ES-I3 (cell line): ENCODE data around the gene ITGB1BP1.

Experiments
- H3K36me3 ChIP-seq: 2 replicates; pipeline ENCODE4 v1.6.1; 2013; ENCODE audit warnings: mild to moderate bottlenecking, low read length, control low read depth, moderate library complexity; ENCODE audit not compliant: insufficient read depth
- H3K4me1 ChIP-seq: 2 replicates; pipeline ENCODE4 v1.6.1; 2013; ENCODE audit warnings: mild to moderate bottlenecking, control low read depth, low read length; ENCODE audit not compliant: insufficient read depth
- H3K9ac ChIP-seq: 2 replicates; pipeline ENCODE4 v1.6.1; 2013; ENCODE audit warnings: low read depth, mild to moderate bottlenecking, low read length, moderate library complexity
- H3K9me3 ChIP-seq: 2 replicates; pipeline ENCODE4 v1.6.1; 2013; ENCODE audit warnings: mild to moderate bottlenecking, low read length, moderate library complexity; ENCODE audit not compliant: control insufficient read depth, insufficient read depth

The ITGB1BP1 gene

GRCh38 chr2:9423100-9423921, at the start of gene ITGB1BP1, which contains the start of gene CPSF3:
Gene ITGB1BP1, minus strand, starts transcription at chr2:9423528. Its CDS starts 4,831 bp downstream, at chr2:9418697.
Gene CPSF3, plus strand, starts transcription at chr2:9423654. Its CDS starts 120 bp downstream, at chr2:9423774.
- Histone ChIP-seq H3K9ac (peak within 1 kb of the TSS; percentile 100), H3K36me3 (no peaks in the 10 kb centered on the region), H3K9me3 (no peaks in the 10 kb centered on the region), H3K4me1 (no peaks in the 10 kb centered on the region; the same call in 1 of the 2 replicates)

GRCh38 chr2:9472511-9472910, 49.2 kb upstream of the ITGB1BP1 start:
- Histone ChIP-seq H3K9ac (no peak overlapping the region), H3K9me3 (no peaks in the 10 kb centered on the region; the same call in 1 of the 2 replicates), H3K36me3 (no peaks in the 10 kb centered on the region; the same call in 1 of the 2 replicates), H3K4me1 (no peaks in the 10 kb centered on the region)

GRCh38 chr2:9471206-9471605, 47.9 kb upstream of the ITGB1BP1 start:
- no peaks in the 10 kb centered on the region for H3K4me1 ChIP-seq
- H3K36me3 ChIP-seq = no peaks in the 10 kb centered on the region; the same call in 1 of the 2 replicates
- H3K9ac ChIP-seq = no peak overlapping the region
- no peaks in the 10 kb centered on the region for H3K9me3 ChIP-seq

- Histone ChIP-seq H3K4me1 (no peaks in the 10 kb centered on the region), H3K9ac (no peak overlapping the region), H3K9me3 (no peaks in the 10 kb centered on the region), H3K36me3 (peaks cover 2% of the 10 kb centered on the region; the same call in 1 of the 2 replicates)
These were observed 44.4 kb upstream of the ITGB1BP1 start for GRCh38 chr2:9467687-9468086.

- Histone ChIP-seq H3K9me3 (no peaks in the 10 kb centered on the region), H3K9ac (no peak overlapping the region), H3K4me1 (no peaks in the 10 kb centered on the region), H3K36me3 (peaks cover 3% of the 10 kb centered on the region; the same call in 1 of the 2 replicates)
These were observed 42.9 kb upstream of the ITGB1BP1 start for GRCh38 chr2:9466147-9466683.

- Histone ChIP-seq H3K4me1 (no peaks in the 10 kb centered on the region), H3K36me3 (peaks cover 6% of the 10 kb centered on the region; the same call in 1 of the 2 replicates), H3K9me3 (no peaks in the 10 kb centered on the region), H3K9ac (no peak overlapping the region)
These were observed 41.8 kb upstream of the ITGB1BP1 start for GRCh38 chr2:9465170-9465569.

- Histone ChIP-seq H3K36me3 (peaks cover 6% of the 10 kb centered on the region; the same call in 1 of the 2 replicates), H3K4me1 (no peaks in the 10 kb centered on the region), H3K9me3 (no peaks in the 10 kb centered on the region), H3K9ac (no peak overlapping the region)
These were observed 40.3 kb upstream of the ITGB1BP1 start for GRCh38 chr2:9463698-9464034.

- no peaks in the 10 kb centered on the region for H3K9me3 ChIP-seq
- no peaks in the 10 kb centered on the region for H3K4me1 ChIP-seq
- peaks cover 6% of the 10 kb centered on the region for H3K36me3 ChIP-seq
- H3K9ac ChIP-seq = no peak overlapping the region
These were observed 39.8 kb upstream of the ITGB1BP1 start for GRCh38 chr2:9462886-9463697.

GRCh38 chr2:9462313-9462712, 39.0 kb upstream of the ITGB1BP1 start:
- no peaks in the 10 kb centered on the region for H3K4me1 ChIP-seq
- H3K9ac ChIP-seq = no peak overlapping the region
- no peaks in the 10 kb centered on the region for H3K9me3 ChIP-seq
- H3K36me3 ChIP-seq = peaks cover 6% of the 10 kb centered on the region

- Histone ChIP-seq H3K9ac (no peak overlapping the region), H3K4me1 (no peaks in the 10 kb centered on the region), H3K9me3 (no peaks in the 10 kb centered on the region), H3K36me3 (peaks cover 6% of the 10 kb centered on the region)
These were observed 37.8 kb upstream of the ITGB1BP1 start for GRCh38 chr2:9461079-9461478.

GRCh38 chr2:9460441-9461017, 37.2 kb upstream of the ITGB1BP1 start:
- no peaks in the 10 kb centered on the region for H3K4me1 ChIP-seq
- no peak overlapping the region for H3K9ac ChIP-seq
- H3K9me3 ChIP-seq = no peaks in the 10 kb centered on the region
- peaks cover 6% of the 10 kb centered on the region for H3K36me3 ChIP-seq

GRCh38 chr2:9451231-9451630, 27.9 kb upstream of the ITGB1BP1 start:
- H3K4me1 ChIP-seq = no peaks in the 10 kb centered on the region
- peaks cover 23% of the 10 kb centered on the region; the same call in 1 of the 2 replicates for H3K36me3 ChIP-seq
- no peak overlapping the region for H3K9ac ChIP-seq
- H3K9me3 ChIP-seq = no peaks in the 10 kb centered on the region

- Histone ChIP-seq H3K9ac (no peak overlapping the region), H3K9me3 (no peaks in the 10 kb centered on the region), H3K36me3 (peaks cover 35% of the 10 kb centered on the region), H3K4me1 (no peaks in the 10 kb centered on the region)
These were observed 21.8 kb upstream of the ITGB1BP1 start for GRCh38 chr2:9445089-9445488.

GRCh38 chr2:9443526-9443925, 20.2 kb upstream of the ITGB1BP1 start:
- H3K9me3 ChIP-seq = no peaks in the 10 kb centered on the region
- H3K36me3 ChIP-seq = peaks cover 27% of the 10 kb centered on the region
- no peak overlapping the region for H3K9ac ChIP-seq
- H3K4me1 ChIP-seq = no peaks in the 10 kb centered on the region
